ENCODE results near the gene IGFN1.

DNA sequence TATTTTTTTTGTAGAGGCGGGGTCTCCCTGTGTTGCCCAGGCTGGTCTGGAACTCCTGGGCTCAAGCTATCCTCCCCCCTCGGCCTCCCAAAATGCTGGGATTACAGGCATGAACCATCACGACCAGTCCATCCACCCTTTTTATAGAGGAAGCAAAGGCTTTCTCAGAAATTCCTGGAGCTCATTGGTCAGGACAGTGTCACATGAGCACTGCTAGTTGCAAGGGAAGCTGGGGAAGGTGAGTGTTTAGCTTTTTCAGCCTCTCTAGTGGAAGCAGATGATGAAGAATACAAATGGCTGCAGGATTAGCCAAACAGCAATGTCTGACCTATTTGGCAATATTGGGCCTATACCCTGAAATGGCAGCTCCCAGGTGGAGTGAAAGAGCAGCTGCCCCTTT is 8.0 kb downstream of the IGFN1 start:
- TF ChIP-seq ZNF274 (IDR thresholded peaks at IDR 0.05; ENCODE audit: low read depth, low read length) (no peak), YY1 (IDR thresholded peaks at IDR 0.05; ENCODE audit: insufficient read depth, insufficient read length) (no peak)
